ENCODE data around the gene MFSD12.
"Not testable (repeated sequence)": the region's sequence is repeated elsewhere in the genome, so short reads cannot be mapped to it uniquely, and the experiment has no call there.

The MFSD12 gene

GRCh38 chr19:3584036-3584802 is 26.8 kb upstream of the MFSD12 start:
- DNase-seq, result not testable (repeated sequence)

GRCh38 chr19:3581792-3582191 is 24.4 kb upstream of the MFSD12 start:
- not testable (repeated sequence) for DNase-seq

GRCh38 chr19:3580156-3580934 is 23.0 kb upstream of the MFSD12 start:
- no peak for DNase-seq

DNA sequence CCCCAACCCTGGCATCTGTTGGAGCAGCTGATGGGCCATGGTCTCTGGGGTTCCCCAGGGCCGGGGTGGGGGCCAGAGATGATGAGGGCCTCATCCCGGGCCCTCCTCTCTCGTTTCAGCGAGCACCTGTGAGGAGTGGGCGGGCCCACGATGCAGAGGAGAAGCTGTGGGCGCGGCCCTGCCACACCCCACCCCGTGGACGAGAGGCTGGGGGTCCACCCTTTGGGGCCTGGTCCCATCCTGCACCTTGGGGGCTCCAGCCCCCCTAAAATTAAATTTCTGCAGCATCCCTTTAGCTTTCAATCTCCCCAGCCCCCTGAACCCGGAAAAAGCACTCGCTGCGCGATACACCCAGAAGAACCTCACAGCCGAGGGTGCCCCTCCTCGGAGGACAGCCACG is 21.0 kb upstream of the MFSD12 start:
- no peak for DNase-seq

GRCh38 chr19:3577723-3578344 is 20.4 kb upstream of the MFSD12 start:
- no peak for DNase-seq

DNA sequence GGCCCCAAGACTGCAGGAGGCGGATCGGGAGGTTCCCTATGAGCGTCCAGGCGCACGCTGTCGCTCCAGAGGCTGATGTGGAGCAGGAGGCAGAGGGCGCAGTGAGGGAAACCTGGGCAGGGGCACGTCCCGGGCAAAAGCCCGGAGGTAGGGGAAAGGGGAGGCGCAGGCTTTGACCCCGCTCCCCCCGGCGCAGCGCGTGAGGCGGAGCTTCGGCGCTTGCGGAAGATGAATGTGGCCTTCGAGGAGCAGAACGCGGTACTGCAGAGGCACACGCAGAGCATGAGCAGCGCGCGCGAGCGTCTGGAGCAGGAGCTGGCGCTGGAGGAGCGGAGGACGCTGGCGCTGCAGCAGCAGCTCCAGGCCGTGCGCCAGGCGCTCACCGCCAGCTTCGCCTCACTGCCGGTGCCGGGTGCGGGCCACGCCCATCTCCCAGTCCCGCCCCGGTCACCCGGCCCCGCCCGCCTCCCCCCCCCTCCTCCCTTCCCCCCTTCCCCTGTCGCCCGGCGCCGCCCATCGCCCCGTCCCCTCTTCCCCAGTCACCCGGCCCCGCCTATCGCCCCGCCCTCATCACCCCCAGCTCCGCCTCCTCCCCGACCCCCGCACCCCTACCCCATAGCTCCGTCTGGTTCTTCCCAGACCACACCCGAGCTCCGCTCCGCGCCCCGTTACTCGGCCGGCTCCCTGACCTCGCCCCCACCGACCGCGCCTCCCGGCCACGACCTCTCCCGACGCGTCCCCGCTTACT is 19.5 kb upstream of the MFSD12 start:
- DNase-seq, result no peak

DNA sequence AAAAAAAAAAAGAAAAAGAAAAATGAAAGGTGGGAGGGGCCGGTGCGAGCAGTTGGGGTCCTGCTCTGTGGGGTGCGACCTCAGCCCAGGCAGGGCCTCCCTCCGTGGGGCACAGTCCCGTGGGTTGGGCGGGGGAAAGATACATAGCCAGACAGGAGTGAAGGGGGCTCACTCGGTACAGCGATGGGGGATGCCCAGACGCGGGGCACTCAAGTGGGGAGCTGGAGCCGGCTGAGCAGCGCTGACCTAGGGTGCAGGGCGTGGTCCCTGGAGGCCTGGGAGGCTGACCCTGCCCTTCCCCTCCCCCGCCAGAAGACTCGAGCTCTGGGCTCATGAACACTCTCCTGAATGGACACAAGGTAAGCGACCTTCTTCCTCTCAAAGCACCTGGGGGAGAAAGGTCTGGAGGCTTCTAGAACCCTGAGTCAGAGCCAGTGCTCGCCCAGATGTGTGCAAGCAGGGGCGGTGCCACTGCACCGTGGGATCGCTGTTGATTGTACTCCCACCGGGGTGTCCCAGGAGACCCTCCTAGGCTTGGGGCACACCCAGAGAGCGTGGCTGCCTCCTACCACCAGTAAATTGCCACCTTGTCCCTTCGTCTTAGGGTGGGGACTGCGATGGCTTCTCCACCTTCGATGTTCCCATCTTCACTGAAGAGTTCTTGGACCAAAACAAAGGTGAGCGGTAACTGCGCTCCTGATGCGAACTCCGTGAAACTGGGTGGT is 18.7 kb upstream of the MFSD12 start:
- no peak for DNase-seq

GRCh38 chr19:3575260-3575741 is 17.9 kb upstream of the MFSD12 start:
- no peak for DNase-seq

- DNase-seq, result peak; percentile 95
These were observed 16.7 kb upstream of the MFSD12 start for GRCh38 chr19:3573858-3574637.

- DNase-seq, result peak; percentile 42
These were observed 15.9 kb upstream of the MFSD12 start for GRCh38 chr19:3573162-3573857.

DNA sequence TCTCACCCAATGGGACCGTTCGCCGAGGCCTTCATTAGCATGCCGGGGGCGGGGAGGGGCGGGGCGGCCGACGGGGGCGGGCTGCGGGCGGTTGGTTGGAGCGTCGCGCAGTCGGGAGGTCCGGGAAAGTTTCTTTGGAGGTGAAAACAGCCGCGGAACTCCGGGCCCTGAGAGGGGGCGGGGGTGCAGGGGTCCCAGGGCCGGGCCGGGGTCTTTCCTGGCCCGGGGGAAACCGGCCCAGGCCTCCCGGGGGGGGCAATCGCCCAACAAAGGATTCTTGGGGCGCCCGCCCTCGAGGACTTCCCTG is 15.4 kb upstream of the MFSD12 start, which contains the start of gene HMG20B:
Gene HMG20B, plus strand, starts transcription at position 90 of the 307 bp plus-strand sequence. CDS start 366 bp downstream, outside the sequence.
- DNase-seq, result no peak

DNA sequence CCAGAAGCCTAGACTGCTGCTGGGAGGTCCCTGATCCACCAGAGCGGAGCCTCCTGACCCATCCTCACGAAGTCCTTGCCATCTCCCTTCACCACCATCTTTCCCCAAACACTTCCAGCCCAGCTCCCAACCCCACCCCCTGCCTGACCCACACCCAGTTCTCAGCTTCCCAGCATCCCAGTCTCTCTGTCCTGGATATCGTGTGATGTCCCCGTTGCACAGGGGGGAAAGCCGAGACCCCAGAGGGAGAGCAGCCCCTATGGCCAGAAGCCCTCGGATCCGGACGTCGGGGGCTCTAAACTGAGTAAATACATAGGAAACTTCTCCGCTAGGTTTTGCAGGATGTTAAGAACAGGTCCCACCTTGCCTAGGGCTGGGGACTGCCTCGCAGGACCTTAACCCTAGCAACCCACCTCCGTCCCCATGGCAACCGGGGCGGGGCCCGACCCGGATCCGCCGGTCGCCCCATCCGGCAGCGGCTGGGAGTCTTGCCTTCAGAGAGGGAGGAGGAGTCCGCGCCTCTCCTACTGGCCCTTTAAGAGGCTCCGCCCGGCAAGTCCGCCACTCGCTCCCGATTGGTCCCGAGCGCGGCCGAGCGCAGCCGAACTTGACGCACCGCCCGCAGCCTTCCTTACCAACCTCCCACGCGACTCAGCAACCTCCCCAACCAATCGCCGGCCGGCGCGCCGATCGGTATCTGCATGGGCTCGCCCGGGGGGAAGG is 14.9 kb upstream of the MFSD12 start:
- peak; percentile 100 for DNase-seq

GRCh38 chr19:3570606-3571011 is 13.2 kb upstream of the MFSD12 start:
- DNase-seq, result no peak

GRCh38 chr19:3570042-3570441 is 12.7 kb upstream of the MFSD12 start:
- DNase-seq, result not testable (repeated sequence)

DNA sequence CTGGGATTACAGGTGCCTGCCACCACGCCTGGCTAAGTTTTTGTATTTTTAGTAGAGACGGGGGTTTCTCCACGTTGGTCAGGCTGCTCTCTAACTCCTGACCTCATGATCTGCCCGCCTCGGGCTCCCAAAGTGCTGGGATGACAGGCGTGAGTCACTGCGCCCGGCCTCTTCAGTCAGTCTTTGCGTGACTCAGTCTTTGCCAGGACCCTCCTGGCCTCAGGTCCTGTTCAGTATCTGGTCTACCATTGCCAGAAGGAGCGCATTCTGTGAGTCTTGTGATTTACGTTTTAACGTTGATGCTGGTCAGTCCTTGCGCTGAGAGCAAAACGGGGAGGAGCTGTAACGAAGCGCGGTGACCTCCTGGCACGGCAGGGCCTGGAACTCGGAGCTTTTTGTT is 7.8 kb upstream of the MFSD12 start:
- no peak for DNase-seq

DNA sequence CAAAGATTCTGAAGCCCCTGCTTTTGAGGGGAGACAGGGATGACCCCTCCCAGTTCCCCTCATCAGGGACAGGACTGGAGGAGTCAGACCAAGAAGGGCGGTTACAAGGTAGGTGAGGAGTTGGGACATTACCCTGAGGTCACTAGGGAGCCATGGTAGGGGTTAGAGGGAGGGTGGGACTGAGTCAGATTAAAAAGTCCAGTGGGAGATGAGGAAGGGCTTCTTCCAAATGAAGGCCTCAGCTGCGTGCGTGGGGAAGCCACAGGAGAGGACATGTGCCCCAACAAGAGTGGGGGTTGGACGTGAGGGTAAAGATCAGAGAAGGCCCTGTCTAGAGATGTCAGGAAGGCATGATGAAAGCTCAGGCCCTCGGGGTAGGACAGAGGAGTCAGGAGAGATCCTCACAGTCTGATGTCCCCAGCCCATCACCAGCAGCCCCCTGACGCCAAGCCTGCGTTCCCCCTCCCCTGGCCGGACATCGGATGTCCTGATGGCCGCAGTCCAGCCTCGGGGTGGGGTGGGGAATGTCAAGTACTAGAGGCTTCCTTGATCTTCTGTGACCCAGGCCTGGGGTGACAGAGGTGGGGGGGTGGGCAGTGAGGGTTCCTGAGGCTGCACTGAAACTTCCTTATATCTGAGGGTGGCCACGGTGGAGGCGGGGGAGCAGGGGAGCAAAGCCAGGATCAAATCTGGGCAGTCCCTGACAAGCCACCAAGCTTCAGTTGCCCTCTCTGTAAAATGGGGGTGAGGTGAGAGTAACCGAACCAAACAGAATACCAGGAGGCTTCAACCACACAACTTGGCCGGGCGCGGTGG is 6.5 kb upstream of the MFSD12 start:
- DNase-seq, result no peak

GRCh38 chr19:3556978-3557460 is 367 bp downstream of the MFSD12 start:
- peak; percentile 28 for DNase-seq

GRCh38 chr19:3556423-3556977 is 886 bp downstream of the MFSD12 start:
- DNase-seq, result no peak

Measured in NCI-H345 (cell line).